Measurements from ENCODE around the gene NFIL3.

NFIL3 gene

DNA sequence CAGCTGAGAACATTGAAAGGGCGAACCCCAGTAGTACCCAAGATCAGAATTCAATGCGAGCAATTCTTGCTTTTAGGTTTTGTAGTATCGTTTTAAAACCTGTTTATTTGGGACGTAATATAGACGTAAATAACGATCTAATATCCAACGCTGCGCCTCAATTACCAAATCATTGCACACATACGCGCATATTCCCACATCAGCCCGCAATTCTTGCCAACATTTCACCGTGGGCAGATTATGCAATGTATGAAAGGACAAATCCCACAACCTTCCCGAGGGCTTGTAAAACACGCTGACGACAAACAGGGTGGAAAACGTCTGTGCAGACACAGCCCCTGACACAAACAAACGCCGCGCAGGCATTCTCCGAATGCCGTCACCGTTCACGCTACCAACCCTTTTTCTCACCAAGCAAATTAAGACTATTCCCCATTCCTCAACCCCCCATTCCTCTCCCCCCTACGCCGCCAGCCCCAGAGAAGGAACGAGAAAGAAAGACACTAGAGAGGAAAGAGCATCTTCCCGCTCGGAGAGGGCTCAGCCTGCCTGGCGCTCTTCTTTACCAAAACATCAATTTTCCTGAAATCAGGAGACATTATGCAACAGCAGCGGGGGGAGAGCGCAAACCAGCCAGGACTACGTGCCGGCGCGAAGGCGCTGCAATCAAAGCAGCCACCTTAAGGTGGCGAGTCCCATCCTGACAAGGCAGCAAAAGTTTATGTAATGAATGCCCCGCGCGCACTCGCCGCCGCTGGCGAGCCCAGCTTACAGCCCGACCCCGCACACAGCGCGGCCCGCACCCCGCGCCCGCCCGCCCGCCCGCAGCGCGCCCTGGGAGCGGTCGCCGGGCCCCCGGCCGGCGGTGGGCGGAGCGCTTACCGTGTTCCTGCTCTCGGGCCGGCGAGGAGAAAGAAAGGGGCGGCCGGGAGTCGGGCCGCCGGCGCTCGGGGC is 597 bp downstream of the NFIL3 start:
- Histone ChIP-seq H3K4me1 (ENCODE audit: control insufficient read depth in 1 of 2, insufficient read depth in 2 of 2, low read length in 2 of 2) (peaks cover 26 to 28% of the 10 kb centered on the region in 2 donors), H3K36me3 (ENCODE audit: control insufficient read depth in 1 of 2, insufficient read depth in 2 of 2, low read length in 2 of 2) (no peaks in the 10 kb centered on the region), H3K27me3 (ENCODE audit: control insufficient read depth in 1 of 2, insufficient read depth in 2 of 2, low read length in 2 of 2) (no peaks in the 10 kb centered on the region), H3K9me3 (ENCODE audit: control insufficient read depth in 1 of 2, low read length in 2 of 2) (no peaks in the 10 kb centered on the region), H3K4me3 (ENCODE audit: low read depth in 1 of 2, low read length in 2 of 2) (peak overlapping the region; percentile 87 to 88), H3K27ac (ENCODE audit: low read depth, low read length) (peak overlapping the region; percentile 90), H3K9ac (ENCODE audit: low read depth in 1 of 2, low read length in 2 of 2) (peak overlapping the region; percentile 83 to 98)

- Histone ChIP-seq H3K9me3 (ENCODE audit: control insufficient read depth in 1 of 2, low read length in 2 of 2) (no peaks in the 10 kb centered on the region), H3K36me3 (ENCODE audit: control insufficient read depth in 1 of 2, insufficient read depth in 2 of 2, low read length in 2 of 2) (no peaks in the 10 kb centered on the region), H3K27me3 (ENCODE audit: control insufficient read depth in 1 of 2, insufficient read depth in 2 of 2, low read length in 2 of 2) (no peaks in the 10 kb centered on the region), H3K27ac (ENCODE audit: low read depth, low read length) (peak overlapping the region; percentile 90), H3K9ac (ENCODE audit: low read depth in 1 of 2, low read length in 2 of 2) (peak overlapping the region; percentile 83 to 98), H3K4me1 (ENCODE audit: control insufficient read depth in 1 of 2, insufficient read depth in 2 of 2, low read length in 2 of 2) (peaks cover 26 to 28% of the 10 kb centered on the region in 2 donors), H3K4me3 (ENCODE audit: low read depth in 1 of 2, low read length in 2 of 2) (peak overlapping the region; percentile 87 to 88)
These were observed 1.5 kb downstream of the NFIL3 start for GRCh38 chr9:91421971-91422757.

GRCh38 chr9:91421128-91421765 is 2.4 kb downstream of the NFIL3 start:
- peak overlapping the region in 1 of 2 donors; percentile 98 for H3K9ac ChIP-seq (ENCODE audit: low read depth in 1 of 2, low read length in 2 of 2)
- peak overlapping the region; percentile 87 to 88 for H3K4me3 ChIP-seq (ENCODE audit: low read depth in 1 of 2, low read length in 2 of 2)
- H3K36me3 ChIP-seq (ENCODE audit: control insufficient read depth in 1 of 2, insufficient read depth in 2 of 2, low read length in 2 of 2), result no peaks in the 10 kb centered on the region
- H3K4me1 ChIP-seq (ENCODE audit: control insufficient read depth in 1 of 2, insufficient read depth in 2 of 2, low read length in 2 of 2), result peaks cover 26 to 31% of the 10 kb centered on the region in 2 donors
- H3K27ac ChIP-seq (ENCODE audit: low read depth, low read length), result no peak overlapping the region
- no peaks in the 10 kb centered on the region for H3K27me3 ChIP-seq (ENCODE audit: control insufficient read depth in 1 of 2, insufficient read depth in 2 of 2, low read length in 2 of 2)
- no peaks in the 10 kb centered on the region for H3K9me3 ChIP-seq (ENCODE audit: control insufficient read depth in 1 of 2, low read length in 2 of 2)

- Histone ChIP-seq H3K4me1 (ENCODE audit: control insufficient read depth in 1 of 2, insufficient read depth in 2 of 2, low read length in 2 of 2) (peaks cover 26 to 33% of the 10 kb centered on the region in 2 donors), H3K9ac (ENCODE audit: low read depth in 1 of 2, low read length in 2 of 2) (peak overlapping the region in 1 of 2 donors; percentile 98), H3K27ac (ENCODE audit: low read depth, low read length) (no peak overlapping the region), H3K27me3 (ENCODE audit: control insufficient read depth in 1 of 2, insufficient read depth in 2 of 2, low read length in 2 of 2) (no peaks in the 10 kb centered on the region), H3K36me3 (ENCODE audit: control insufficient read depth in 1 of 2, insufficient read depth in 2 of 2, low read length in 2 of 2) (no peaks in the 10 kb centered on the region), H3K4me3 (ENCODE audit: low read depth in 1 of 2, low read length in 2 of 2) (peak overlapping the region; percentile 87 to 88), H3K9me3 (ENCODE audit: control insufficient read depth in 1 of 2, low read length in 2 of 2) (no peaks in the 10 kb centered on the region)
These were observed 3.0 kb downstream of the NFIL3 start for GRCh38 chr9:91420501-91421127.

- Histone ChIP-seq H3K9ac (ENCODE audit: low read depth in 1 of 2, low read length in 2 of 2) (no peak overlapping the region), H3K4me3 (ENCODE audit: low read depth in 1 of 2, low read length in 2 of 2) (no peak overlapping the region), H3K27me3 (ENCODE audit: control insufficient read depth in 1 of 2, insufficient read depth in 2 of 2, low read length in 2 of 2) (no peaks in the 10 kb centered on the region), H3K36me3 (ENCODE audit: control insufficient read depth in 1 of 2, insufficient read depth in 2 of 2, low read length in 2 of 2) (no peaks in the 10 kb centered on the region), H3K27ac (ENCODE audit: low read depth, low read length) (no peak overlapping the region), H3K9me3 (ENCODE audit: control insufficient read depth in 1 of 2, low read length in 2 of 2) (no peaks in the 10 kb centered on the region), H3K4me1 (ENCODE audit: control insufficient read depth in 1 of 2, insufficient read depth in 2 of 2, low read length in 2 of 2) (peaks cover 19 to 33% of the 10 kb centered on the region in 2 donors)
These were observed 4.1 kb downstream of the NFIL3 start for GRCh38 chr9:91419222-91420191.

- peaks cover 17 to 33% of the 10 kb centered on the region in 2 donors for H3K4me1 ChIP-seq (ENCODE audit: control insufficient read depth in 1 of 2, insufficient read depth in 2 of 2, low read length in 2 of 2)
- H3K27me3 ChIP-seq (ENCODE audit: control insufficient read depth in 1 of 2, insufficient read depth in 2 of 2, low read length in 2 of 2), result no peaks in the 10 kb centered on the region
- H3K4me3 ChIP-seq (ENCODE audit: low read depth in 1 of 2, low read length in 2 of 2), result no peak overlapping the region
- H3K9me3 ChIP-seq (ENCODE audit: control insufficient read depth in 1 of 2, low read length in 2 of 2), result no peaks in the 10 kb centered on the region
- H3K36me3 ChIP-seq (ENCODE audit: control insufficient read depth in 1 of 2, insufficient read depth in 2 of 2, low read length in 2 of 2), result no peaks in the 10 kb centered on the region
- no peak overlapping the region for H3K27ac ChIP-seq (ENCODE audit: low read depth, low read length)
- H3K9ac ChIP-seq (ENCODE audit: low read depth in 1 of 2, low read length in 2 of 2), result no peak overlapping the region
These were observed 5.4 kb downstream of the NFIL3 start for GRCh38 chr9:91418215-91418610.

DNA sequence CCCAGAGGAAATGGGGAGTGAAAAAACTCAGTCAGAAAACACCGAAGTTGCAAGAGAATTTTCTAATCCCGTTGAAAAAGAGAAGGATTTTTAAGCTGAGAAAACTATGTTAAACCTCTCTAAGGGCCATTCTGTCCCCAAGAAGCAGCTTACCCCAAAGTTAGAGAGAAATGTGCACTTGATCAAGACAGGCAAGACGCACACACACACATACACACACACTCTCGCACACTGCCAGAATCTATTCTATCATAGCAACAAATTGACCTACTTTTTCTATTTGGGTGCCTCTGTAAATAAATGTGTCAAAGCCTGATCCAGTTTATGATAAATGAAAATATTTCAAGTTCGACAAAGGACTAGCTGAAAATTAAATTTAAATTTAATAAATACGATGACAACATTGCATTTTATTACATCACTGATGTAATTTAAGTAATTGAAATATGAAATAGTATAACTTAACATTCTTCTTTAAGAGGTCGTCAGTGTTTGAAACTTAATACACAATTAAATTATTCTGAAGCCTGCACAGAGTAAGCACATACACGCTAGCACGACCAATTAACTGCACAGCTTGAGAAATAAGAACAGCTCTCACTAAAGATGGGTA is 5.9 kb downstream of the NFIL3 start:
- Histone ChIP-seq H3K27ac (ENCODE audit: low read depth, low read length) (no peak overlapping the region), H3K27me3 (ENCODE audit: control insufficient read depth in 1 of 2, insufficient read depth in 2 of 2, low read length in 2 of 2) (no peaks in the 10 kb centered on the region), H3K4me3 (ENCODE audit: low read depth in 1 of 2, low read length in 2 of 2) (no peak overlapping the region), H3K9ac (ENCODE audit: low read depth in 1 of 2, low read length in 2 of 2) (no peak overlapping the region), H3K4me1 (ENCODE audit: control insufficient read depth in 1 of 2, insufficient read depth in 2 of 2, low read length in 2 of 2) (peaks cover 13 to 33% of the 10 kb centered on the region in 2 donors), H3K9me3 (ENCODE audit: control insufficient read depth in 1 of 2, low read length in 2 of 2) (no peaks in the 10 kb centered on the region), H3K36me3 (ENCODE audit: control insufficient read depth in 1 of 2, insufficient read depth in 2 of 2, low read length in 2 of 2) (no peaks in the 10 kb centered on the region)

DNA sequence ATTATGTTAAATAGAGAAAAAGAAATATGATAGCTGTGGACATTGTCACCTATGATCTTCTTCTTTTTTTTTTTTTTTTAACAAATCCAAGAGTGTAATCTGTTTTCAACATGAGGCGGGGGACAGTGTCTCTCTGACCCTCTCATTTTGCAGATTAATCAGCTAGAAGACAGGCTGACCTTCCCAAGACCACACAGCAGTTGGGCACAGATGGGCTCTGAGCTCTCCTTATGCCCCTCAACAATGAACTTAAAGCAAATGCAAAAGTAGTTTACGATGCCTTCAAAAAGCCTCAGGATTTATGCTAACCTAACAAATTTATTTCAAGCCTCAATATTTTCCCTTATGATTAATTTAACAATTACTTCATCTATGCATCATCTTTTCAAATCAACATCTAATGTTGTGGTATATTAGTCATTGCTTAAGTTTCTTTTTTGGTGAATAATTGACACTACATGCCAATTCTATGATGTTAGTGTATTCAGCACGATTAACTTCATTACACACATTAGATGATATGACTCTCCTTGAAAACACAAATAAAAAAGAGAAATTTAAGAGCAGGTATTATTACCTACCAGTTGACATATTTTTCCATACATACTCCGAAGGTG is 7.4 kb downstream of the NFIL3 start:
- Histone ChIP-seq H3K9me3 (ENCODE audit: control insufficient read depth in 1 of 2, low read length in 2 of 2) (no peaks in the 10 kb centered on the region), H3K4me1 (ENCODE audit: control insufficient read depth in 1 of 2, insufficient read depth in 2 of 2, low read length in 2 of 2) (peaks cover 10 to 30% of the 10 kb centered on the region in 2 donors), H3K27me3 (ENCODE audit: control insufficient read depth in 1 of 2, insufficient read depth in 2 of 2, low read length in 2 of 2) (no peaks in the 10 kb centered on the region), H3K27ac (ENCODE audit: low read depth, low read length) (no peak overlapping the region), H3K36me3 (ENCODE audit: control insufficient read depth in 1 of 2, insufficient read depth in 2 of 2, low read length in 2 of 2) (no peaks in the 10 kb centered on the region), H3K4me3 (ENCODE audit: low read depth in 1 of 2, low read length in 2 of 2) (no peak overlapping the region), H3K9ac (ENCODE audit: low read depth in 1 of 2, low read length in 2 of 2) (no peak overlapping the region)

Data from duodenal mucosa (tissue), 2 donors.